ENCODE results near the gene DUOXA2.

DNA sequence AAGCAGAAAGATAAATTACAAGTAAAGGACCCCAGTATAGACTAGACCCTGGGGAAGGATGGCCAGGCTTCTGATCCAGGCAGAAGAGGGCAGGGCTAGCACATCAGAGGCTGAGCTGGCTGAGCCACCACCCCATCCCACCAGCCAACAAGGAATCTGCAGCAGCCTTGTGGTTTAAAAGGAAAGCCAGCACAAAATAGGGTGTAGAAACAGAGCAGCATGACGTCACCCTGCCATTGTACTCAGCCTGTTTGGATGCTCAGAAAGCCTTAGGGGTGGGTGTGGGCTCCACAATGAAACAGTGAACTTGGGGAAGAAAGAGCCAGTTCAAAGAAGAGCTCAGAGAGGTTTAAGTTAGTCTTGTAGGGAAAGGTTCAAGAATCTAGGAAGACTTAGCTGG is 43.8 kb downstream of the DUOXA2 start:
- TF ChIP-seq, protein P1, sequence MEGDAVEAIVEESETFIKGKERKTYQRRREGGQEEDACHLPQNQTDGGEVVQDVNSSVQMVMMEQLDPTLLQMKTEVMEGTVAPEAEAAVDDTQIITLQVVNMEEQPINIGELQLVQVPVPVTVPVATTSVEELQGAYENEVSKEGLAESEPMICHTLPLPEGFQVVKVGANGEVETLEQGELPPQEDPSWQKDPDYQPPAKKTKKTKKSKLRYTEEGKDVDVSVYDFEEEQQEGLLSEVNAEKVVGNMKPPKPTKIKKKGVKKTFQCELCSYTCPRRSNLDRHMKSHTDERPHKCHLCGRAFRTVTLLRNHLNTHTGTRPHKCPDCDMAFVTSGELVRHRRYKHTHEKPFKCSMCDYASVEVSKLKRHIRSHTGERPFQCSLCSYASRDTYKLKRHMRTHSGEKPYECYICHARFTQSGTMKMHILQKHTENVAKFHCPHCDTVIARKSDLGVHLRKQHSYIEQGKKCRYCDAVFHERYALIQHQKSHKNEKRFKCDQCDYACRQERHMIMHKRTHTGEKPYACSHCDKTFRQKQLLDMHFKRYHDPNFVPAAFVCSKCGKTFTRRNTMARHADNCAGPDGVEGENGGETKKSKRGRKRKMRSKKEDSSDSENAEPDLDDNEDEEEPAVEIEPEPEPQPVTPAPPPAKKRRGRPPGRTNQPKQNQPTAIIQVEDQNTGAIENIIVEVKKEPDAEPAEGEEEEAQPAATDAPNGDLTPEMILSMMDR (IDR thresholded peaks at IDR 0.05): no peak
- TF ChIP-seq, protein P2, sequence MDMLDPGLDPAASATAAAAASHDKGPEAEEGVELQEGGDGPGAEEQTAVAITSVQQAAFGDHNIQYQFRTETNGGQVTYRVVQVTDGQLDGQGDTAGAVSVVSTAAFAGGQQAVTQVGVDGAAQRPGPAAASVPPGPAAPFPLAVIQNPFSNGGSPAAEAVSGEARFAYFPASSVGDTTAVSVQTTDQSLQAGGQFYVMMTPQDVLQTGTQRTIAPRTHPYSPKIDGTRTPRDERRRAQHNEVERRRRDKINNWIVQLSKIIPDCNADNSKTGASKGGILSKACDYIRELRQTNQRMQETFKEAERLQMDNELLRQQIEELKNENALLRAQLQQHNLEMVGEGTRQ (IDR thresholded peaks at IDR 0.05): no peak
- TF ChIP-seq RCOR1 (IDR thresholded peaks at IDR 0.05; ENCODE audit: low read depth, low read length): no peak
- TF ChIP-seq, protein P3, sequence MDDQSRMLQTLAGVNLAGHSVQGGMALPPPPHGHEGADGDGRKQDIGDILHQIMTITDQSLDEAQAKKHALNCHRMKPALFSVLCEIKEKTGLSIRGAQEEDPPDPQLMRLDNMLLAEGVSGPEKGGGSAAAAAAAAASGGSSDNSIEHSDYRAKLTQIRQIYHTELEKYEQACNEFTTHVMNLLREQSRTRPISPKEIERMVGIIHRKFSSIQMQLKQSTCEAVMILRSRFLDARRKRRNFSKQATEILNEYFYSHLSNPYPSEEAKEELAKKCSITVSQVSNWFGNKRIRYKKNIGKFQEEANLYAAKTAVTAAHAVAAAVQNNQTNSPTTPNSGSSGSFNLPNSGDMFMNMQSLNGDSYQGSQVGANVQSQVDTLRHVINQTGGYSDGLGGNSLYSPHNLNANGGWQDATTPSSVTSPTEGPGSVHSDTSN (IDR thresholded peaks at IDR 0.05): no peak
- TF ChIP-seq JUN (IDR thresholded peaks at IDR 0.05): no peak
- TF ChIP-seq FOSL2 (IDR thresholded peaks at IDR 0.05): no peak
- TF ChIP-seq FOSL2 (CRISPR knock-in tag; IDR thresholded peaks at IDR 0.05): no peak
- no peak for TF ChIP-seq MYC (IDR thresholded peaks at IDR 0.05; ENCODE audit: borderline replicate concordance, low read length)
- no peak for TF ChIP-seq POLR2A (IDR thresholded peaks at IDR 0.05; ENCODE audit: low read length)
- no peak for TF ChIP-seq EP300 (IDR thresholded peaks at IDR 0.05)
